ENCODE data around the gene RAP1GAP2.

- TF ChIP-seq YY1 (IDR thresholded peaks at IDR 0.05; ENCODE audit: low read depth) (no peak), JUND (IDR thresholded peaks at IDR 0.05) (no peak), POLR2AphosphoS5 (IDR thresholded peaks at IDR 0.05; ENCODE audit: low read depth, low read length) (no peak), TAF1 (IDR thresholded peaks at IDR 0.05; ENCODE audit: borderline replicate concordance, low read depth, low read length) (no peak), NFIC (IDR thresholded peaks at IDR 0.05; ENCODE audit: borderline replicate concordance) (no peak)
- TF ChIP-seq, protein P1, sequence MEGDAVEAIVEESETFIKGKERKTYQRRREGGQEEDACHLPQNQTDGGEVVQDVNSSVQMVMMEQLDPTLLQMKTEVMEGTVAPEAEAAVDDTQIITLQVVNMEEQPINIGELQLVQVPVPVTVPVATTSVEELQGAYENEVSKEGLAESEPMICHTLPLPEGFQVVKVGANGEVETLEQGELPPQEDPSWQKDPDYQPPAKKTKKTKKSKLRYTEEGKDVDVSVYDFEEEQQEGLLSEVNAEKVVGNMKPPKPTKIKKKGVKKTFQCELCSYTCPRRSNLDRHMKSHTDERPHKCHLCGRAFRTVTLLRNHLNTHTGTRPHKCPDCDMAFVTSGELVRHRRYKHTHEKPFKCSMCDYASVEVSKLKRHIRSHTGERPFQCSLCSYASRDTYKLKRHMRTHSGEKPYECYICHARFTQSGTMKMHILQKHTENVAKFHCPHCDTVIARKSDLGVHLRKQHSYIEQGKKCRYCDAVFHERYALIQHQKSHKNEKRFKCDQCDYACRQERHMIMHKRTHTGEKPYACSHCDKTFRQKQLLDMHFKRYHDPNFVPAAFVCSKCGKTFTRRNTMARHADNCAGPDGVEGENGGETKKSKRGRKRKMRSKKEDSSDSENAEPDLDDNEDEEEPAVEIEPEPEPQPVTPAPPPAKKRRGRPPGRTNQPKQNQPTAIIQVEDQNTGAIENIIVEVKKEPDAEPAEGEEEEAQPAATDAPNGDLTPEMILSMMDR (IDR thresholded peaks at IDR 0.05) = no peak
Measured at GRCh38 chr17:2962729-2963128, 166.5 kb downstream of the RAP1GAP2 start.

All from SK-N-SH (cell line).